Mesenchymal stem cell (in vitro differentiated cells and primary cell): ENCODE data around the gene MAN2B2. TPM values are rescaled to one million over a fixed set of nuclear protein-coding genes. Genes with fewer than 3 reads are reported as not detected.
A peak's percentile ranks its signal among the peaks of the same experiment; 100 is the strongest.

Source experiments
- DNase-seq: peaks from one replicate; pipeline ENCODE4 v3.0.0-alpha.2; 2013
- H2AFZ ChIP-seq: one replicate; pipeline ENCODE4 v1.6.1; 2013; ENCODE audit warnings: low read depth, mild to moderate bottlenecking, control low read depth, inconsistent platforms, low read length, moderate library complexity
- H2AK5ac ChIP-seq: 2 replicates; pipeline ENCODE4 v1.6.1; 2013; ENCODE audit warnings: low read length, moderate library complexity, mild to moderate bottlenecking, inconsistent platforms; ENCODE audit not compliant: severe bottlenecking
- H2BK120ac ChIP-seq: one replicate; pipeline ENCODE4 v1.6.1; 2013; ENCODE audit warnings: low read depth, mild to moderate bottlenecking, inconsistent platforms, low read length, moderate library complexity
- H2BK12ac ChIP-seq, 2 experiments: one replicate each; pipeline ENCODE4 v1.6.1; 2013; ENCODE audit warnings: inconsistent platforms in 2 of 2, low read length in 2 of 2, mild to moderate bottlenecking in 2 of 2, moderate library complexity in 2 of 2, control low read depth in 1 of 2
- H2BK15ac ChIP-seq: one replicate; pipeline ENCODE4 v1.6.1; 2013; ENCODE audit warnings: mild to moderate bottlenecking, low read depth, inconsistent platforms; ENCODE audit not compliant: poor library complexity, severe bottlenecking
- H2BK5ac ChIP-seq: 2 replicates; pipeline ENCODE4 v1.6.1; 2013; ENCODE audit warnings: low read depth, mild to moderate bottlenecking, low read length, control low read depth, inconsistent platforms; ENCODE audit not compliant: poor library complexity, severe bottlenecking
- H3K14ac ChIP-seq, 2 experiments: one replicate each; pipeline ENCODE4 v1.6.1; 2013; ENCODE audit warnings: inconsistent platforms in 2 of 2, low read length in 2 of 2, control low read depth in 1 of 2, mild to moderate bottlenecking in 1 of 2, moderate library complexity in 1 of 2
- H3K18ac ChIP-seq, 2 experiments: one replicate each; pipeline ENCODE4 v1.6.1; 2013; ENCODE audit warnings: inconsistent platforms in 2 of 2, low read length in 2 of 2, control low read depth in 1 of 2, low read depth in 1 of 2, mild to moderate bottlenecking in 1 of 2
- H3K23ac ChIP-seq, 2 experiments: one replicate each; pipeline ENCODE4 v1.6.1; 2013; ENCODE audit warnings: inconsistent platforms in 2 of 2, low read length in 2 of 2, mild to moderate bottlenecking in 2 of 2, moderate library complexity in 2 of 2, control low read depth in 1 of 2
- H3K27ac ChIP-seq: 2 replicates; pipeline ENCODE4 v1.5.1; 2013; ENCODE audit warnings: mild to moderate bottlenecking, moderate library complexity, low read length, control low read depth, inconsistent platforms; ENCODE audit not compliant: poor library complexity, severe bottlenecking
- H3K27me3 ChIP-seq, 2 experiments: 2 replicates each; pipeline versions ENCODE4 v1.6.1 to v1.7.0; 2013; ENCODE audit warnings: low read length in 2 of 2, mild to moderate bottlenecking in 2 of 2, moderate library complexity in 2 of 2, control low read depth in 1 of 2, inconsistent platforms in 1 of 2; ENCODE audit not compliant: control insufficient read depth in 1 of 2, insufficient read depth in 1 of 2
- H3K36me3 ChIP-seq, 2 experiments: 2 replicates each; pipeline versions ENCODE4 v1.6.1 to v1.7.0; 2013; ENCODE audit warnings: low read length in 2 of 2, control low read depth in 1 of 2, inconsistent platforms in 1 of 2, low read depth in 1 of 2, mild to moderate bottlenecking in 1 of 2; ENCODE audit not compliant: insufficient read depth in 2 of 2, control insufficient read depth in 1 of 2
- H3K4ac ChIP-seq, 2 experiments: one replicate each; pipeline ENCODE4 v1.6.1; 2013; ENCODE audit warnings: inconsistent platforms in 2 of 2, low read length in 2 of 2, mild to moderate bottlenecking in 2 of 2, moderate library complexity in 2 of 2, control low read depth in 1 of 2, low read depth in 1 of 2
- H3K4me1 ChIP-seq: 2 replicates; pipeline ENCODE4 v1.6.1; 2013; ENCODE audit warnings: low read depth, low read length, control low read depth; ENCODE audit not compliant: control insufficient read depth, insufficient read depth
- H3K4me2 ChIP-seq: 2 replicates; pipeline ENCODE4 v1.6.1; 2013; ENCODE audit warnings: low read length, mild to moderate bottlenecking, inconsistent platforms; ENCODE audit not compliant: poor library complexity, severe bottlenecking
- H3K4me3 ChIP-seq, 2 experiments: 2 replicates each; pipeline versions ENCODE4 v1.5.1 to v1.7.0; 2013; ENCODE audit warnings: low read length in 2 of 2, mild to moderate bottlenecking in 2 of 2, control low read depth in 1 of 2, low read depth in 1 of 2; ENCODE audit not compliant: insufficient read depth in 1 of 2
- H3K79me1 ChIP-seq: replicated peaks from 2 replicates; pipeline ENCODE4 v1.6.1; 2013; ENCODE audit warnings: mild to moderate bottlenecking, control low read depth, low read length, inconsistent platforms; ENCODE audit not compliant: poor library complexity, severe bottlenecking
- H3K9ac ChIP-seq: 2 replicates; pipeline ENCODE4 v1.7.0; 2013; ENCODE audit warnings: mild to moderate bottlenecking, low read length, moderate library complexity
- H3K9me3 ChIP-seq: 2 replicates; pipeline ENCODE4 v1.7.0; 2013; ENCODE audit warnings: mild to moderate bottlenecking, low read length; ENCODE audit not compliant: control insufficient read depth
- H4K8ac ChIP-seq: one replicate; pipeline ENCODE4 v1.6.1; 2013; ENCODE audit warnings: inconsistent platforms, mild to moderate bottlenecking, low read length, moderate library complexity
- H4K91ac ChIP-seq: one replicate; pipeline ENCODE4 v1.6.1; 2013; ENCODE audit warnings: mild to moderate bottlenecking, low read length, inconsistent platforms
- WGBS: methylation state at CpG from one replicate; pipeline ENCODE4 v1.1.7; 2013; ENCODE audit warnings: mixed read lengths; 5-methylcytosine and 5-hydroxymethylcytosine counted together
- polyA plus RNA-seq, 2 experiments: library from polyadenylated mRNA; stranded (reverse); fragments of 200-250 nt; gene quantifications; one replicate each; pipeline ENCODE4 v1.2.3, GENCODE V29; 2013

MAN2B2 gene
- polyA plus RNA-seq (2013, experiment 1 of 2): 43.3 TPM
- polyA plus RNA-seq (2013, experiment 2 of 2): 44.0 TPM

DNA sequence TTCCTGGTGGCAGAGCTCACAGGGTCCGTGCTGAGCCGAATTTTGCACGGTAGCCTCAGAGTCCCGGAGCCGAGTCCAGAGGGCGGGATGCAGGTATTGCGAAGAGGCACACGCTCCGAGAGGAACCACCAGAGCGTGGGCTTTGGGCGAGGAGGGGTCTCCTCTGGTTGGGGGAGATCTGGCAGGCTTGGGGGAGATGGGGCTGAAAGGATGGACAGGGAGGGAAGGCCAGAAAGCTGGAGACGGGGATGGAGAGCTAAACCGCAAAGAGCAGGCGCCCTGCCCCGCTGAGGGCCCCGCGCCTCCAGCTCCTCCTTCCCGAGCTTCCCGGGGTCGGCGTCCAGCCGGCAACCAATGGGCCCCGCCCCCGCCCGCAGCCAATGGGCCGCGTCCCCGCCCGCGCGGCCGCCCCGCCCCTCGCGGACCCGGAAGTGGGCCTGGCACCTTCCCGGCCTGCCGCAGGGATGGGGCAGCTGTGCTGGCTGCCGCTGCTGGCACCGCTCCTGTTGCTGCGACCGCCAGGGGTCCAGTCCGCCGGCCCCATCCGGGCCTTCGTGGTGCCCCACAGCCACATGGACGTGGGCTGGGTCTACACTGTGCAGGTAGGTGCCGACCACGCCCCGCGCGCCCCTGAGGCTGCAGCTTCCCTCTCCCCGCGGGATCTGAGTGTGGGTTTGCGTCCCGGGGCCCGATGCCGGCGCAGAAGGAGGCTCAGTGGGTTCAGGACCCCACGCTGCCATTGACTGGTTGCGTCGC is at the start of gene MAN2B2:
TSS of gene MAN2B2 (plus strand) at position 443 of the 756 bp plus-strand sequence. CDS start at position 465, 22 bp downstream.
- peaks cover 15% of the 10 kb centered on the region for H3K79me1 ChIP-seq
- H2BK12ac ChIP-seq: peak within 1 kb of the TSS in 1 of 2 experiments; percentile 79
- peak within 1 kb of the TSS; percentile 44 for H2BK15ac ChIP-seq
- peak; percentile 77 for DNase-seq
- peak within 1 kb of the TSS in 1 of 2 experiments; percentile 95 for H3K23ac ChIP-seq
- H2BK5ac ChIP-seq: no peak within 1 kb of the TSS
- peak within 1 kb of the TSS; percentile 73 to 97 for H3K4me3 ChIP-seq
- peak within 1 kb of the TSS; percentile 1 for H2BK120ac ChIP-seq
- peak within 1 kb of the TSS in 1 of 2 experiments; percentile 90 for H3K4ac ChIP-seq
- H4K91ac ChIP-seq: peak within 1 kb of the TSS; percentile 35
- no peak within 1 kb of the TSS for H2AK5ac ChIP-seq
- peak within 1 kb of the TSS; percentile 55 for H4K8ac ChIP-seq
- H3K27me3 ChIP-seq: peaks cover 7 to 30% of the 10 kb centered on the region in 2 experiments
- H3K14ac ChIP-seq: peak within 1 kb of the TSS in 1 of 2 experiments; percentile 95
- 1% methylated on average over 49 of the region's 62 CpGs for WGBS
- H3K4me1 ChIP-seq: peaks cover 16% of the 10 kb centered on the region
- H3K36me3 ChIP-seq: peaks cover 26 to 35% of the 10 kb centered on the region in 2 experiments
- peak within 1 kb of the TSS; percentile 96 for H3K4me2 ChIP-seq
- no peak within 1 kb of the TSS for H3K27ac ChIP-seq
- peak within 1 kb of the TSS; percentile 96 for H3K9ac ChIP-seq
- peak within 1 kb of the TSS; percentile 97 for H2AFZ ChIP-seq
- H3K9me3 ChIP-seq: peaks cover 4% of the 10 kb centered on the region
- peak within 1 kb of the TSS; percentile 45 to 88 for H3K18ac ChIP-seq

DNA sequence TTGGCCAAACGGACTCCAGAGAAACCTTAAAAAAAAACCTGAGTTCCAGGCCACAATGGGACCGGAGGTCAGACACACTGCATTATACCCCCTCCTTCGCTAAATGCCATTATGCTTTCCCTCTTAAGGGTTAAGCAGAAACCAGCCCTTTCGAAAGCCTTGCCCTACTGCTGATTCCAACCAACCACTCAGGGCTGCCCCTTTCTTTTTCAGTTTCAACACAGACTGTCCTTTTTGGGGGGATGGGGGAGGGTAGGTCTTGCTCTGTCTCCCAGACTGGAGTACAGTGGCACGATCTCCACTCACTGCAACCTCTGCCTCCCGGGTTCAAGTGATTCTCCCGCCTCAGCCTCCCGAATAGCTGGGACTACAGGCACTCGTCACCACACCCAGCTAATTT is 49.5 kb upstream of the MAN2B2 start:
- no peak overlapping the region for H3K4me3 ChIP-seq
- no peak overlapping the region for H4K8ac ChIP-seq
- no peak overlapping the region for H2BK15ac ChIP-seq
- H3K79me1 ChIP-seq: no peaks in the 10 kb centered on the region
- no peak for DNase-seq
- H3K23ac ChIP-seq: no peak overlapping the region
- H3K9me3 ChIP-seq: no peaks in the 10 kb centered on the region
- no peak overlapping the region for H2BK5ac ChIP-seq
- no peak overlapping the region for H3K27ac ChIP-seq
- no peak overlapping the region for H3K18ac ChIP-seq
- peaks cover 5 to 29% of the 10 kb centered on the region in 2 experiments for H3K27me3 ChIP-seq
- 80% methylated on average over 8 of the region's 9 CpGs for WGBS
- H3K9ac ChIP-seq: no peak overlapping the region
- no peak overlapping the region for H3K4me2 ChIP-seq
- H3K4ac ChIP-seq: no peak overlapping the region
- H2BK120ac ChIP-seq: no peak overlapping the region
- H3K36me3 ChIP-seq: no peaks in the 10 kb centered on the region
- no peak overlapping the region for H2AK5ac ChIP-seq
- no peak overlapping the region for H2AFZ ChIP-seq
- H3K4me1 ChIP-seq: no peaks in the 10 kb centered on the region
- no peak overlapping the region for H4K91ac ChIP-seq
- H2BK12ac ChIP-seq: no peak overlapping the region
- no peak overlapping the region for H3K14ac ChIP-seq

DNA sequence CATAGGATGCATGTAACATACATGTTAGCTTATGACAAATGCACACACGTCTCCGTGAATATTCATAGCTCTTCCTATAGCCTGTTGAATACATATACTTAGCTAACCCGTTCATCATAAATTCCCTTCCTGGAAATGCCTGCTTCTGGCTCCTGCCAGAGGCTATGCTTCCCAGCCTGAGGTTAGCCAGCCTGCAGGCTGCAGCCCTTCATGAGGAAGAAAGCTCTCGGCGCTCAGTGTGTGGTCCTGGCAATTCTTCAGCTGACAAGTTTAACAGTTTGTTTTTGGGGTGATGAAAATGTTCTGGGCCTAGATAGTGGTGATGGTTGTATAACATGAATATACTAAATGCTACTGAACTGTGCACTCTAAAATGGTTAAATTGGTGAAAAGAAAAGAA is 48.8 kb upstream of the MAN2B2 start:
- H3K4ac ChIP-seq: no peak overlapping the region
- no peak overlapping the region for H2BK120ac ChIP-seq
- H4K8ac ChIP-seq: no peak overlapping the region
- H2BK12ac ChIP-seq: no peak overlapping the region
- no peak overlapping the region for H3K9ac ChIP-seq
- H2AK5ac ChIP-seq: no peak overlapping the region
- peaks cover 5 to 23% of the 10 kb centered on the region in 2 experiments for H3K27me3 ChIP-seq
- no peak overlapping the region for H4K91ac ChIP-seq
- H2BK15ac ChIP-seq: no peak overlapping the region
- no peak for DNase-seq
- no peak overlapping the region for H3K4me2 ChIP-seq
- H3K23ac ChIP-seq: no peak overlapping the region
- H3K18ac ChIP-seq: no peak overlapping the region
- H2AFZ ChIP-seq: no peak overlapping the region
- no peaks in the 10 kb centered on the region for H3K9me3 ChIP-seq
- H3K79me1 ChIP-seq: no peaks in the 10 kb centered on the region
- H3K4me3 ChIP-seq: no peak overlapping the region
- no peaks in the 10 kb centered on the region for H3K36me3 ChIP-seq
- WGBS: 81% methylated on average over 5 of the region's 5 CpGs
- H3K14ac ChIP-seq: no peak overlapping the region
- H2BK5ac ChIP-seq: no peak overlapping the region
- H3K27ac ChIP-seq: no peak overlapping the region
- no peaks in the 10 kb centered on the region for H3K4me1 ChIP-seq

DNA sequence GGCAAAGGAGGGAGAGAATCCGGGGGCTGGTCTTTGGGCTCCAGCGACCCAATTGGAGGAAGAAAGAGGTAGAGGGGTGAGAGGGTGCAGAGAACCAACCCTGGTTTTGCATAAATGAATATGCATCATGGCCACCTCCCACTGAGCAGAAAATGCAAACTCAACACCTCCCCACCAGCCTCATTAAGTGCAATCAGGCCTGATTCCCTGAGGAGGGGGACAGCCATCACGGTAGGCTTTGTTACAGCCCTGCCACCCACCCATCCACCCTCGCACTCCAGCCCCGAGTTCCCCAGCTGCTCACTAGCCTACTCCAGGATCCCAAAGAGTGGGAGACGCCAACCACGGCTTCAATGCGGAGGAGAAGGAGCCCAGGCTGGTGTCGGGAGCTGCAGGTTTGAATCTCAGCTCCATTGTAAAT is 48.3 kb upstream of the MAN2B2 start:
- Histone ChIP-seq H4K8ac (no peak overlapping the region), H2AK5ac (no peak overlapping the region), H3K4ac (no peak overlapping the region), H3K23ac (no peak overlapping the region), H3K36me3 (no peaks in the 10 kb centered on the region), H3K27ac (no peak overlapping the region), H4K91ac (no peak overlapping the region), H3K79me1 (no peaks in the 10 kb centered on the region), H3K4me3 (no peak overlapping the region), H2BK15ac (no peak overlapping the region), H3K9me3 (no peaks in the 10 kb centered on the region), H3K9ac (no peak overlapping the region), H3K14ac (no peak overlapping the region), H3K27me3 (peaks cover 5 to 18% of the 10 kb centered on the region in 2 experiments), H2BK120ac (no peak overlapping the region), H2BK12ac (no peak overlapping the region), H2AFZ (no peak overlapping the region), H3K4me1 (no peaks in the 10 kb centered on the region), H3K18ac (no peak overlapping the region), H3K4me2 (no peak overlapping the region), H2BK5ac (no peak overlapping the region)
- WGBS: 73% methylated on average over 7 of the region's 9 CpGs
- no peak for DNase-seq
